Endothelial cell (in vitro differentiated cells): ENCODE data around the gene PPP1R9B. TPM values are rescaled to one million over a fixed set of nuclear protein-coding genes. Genes with fewer than 3 reads are reported as not detected.
A peak's percentile ranks its signal among the peaks of the same experiment; 100 is the strongest.

Experiments used
- DNase-seq: peaks from one replicate; pipeline ENCODE4 v3.0.0; 2021; ENCODE audit warnings: low spot score
- H3K27ac Mint-ChIP-seq: one replicate; pipeline ENCODE4 v1.8.0; 2021; ENCODE audit warnings: mixed read lengths, inconsistent platforms; ENCODE audit not compliant: unreplicated experiment
- H3K27me3 Mint-ChIP-seq: one replicate; pipeline ENCODE4 v1.8.0; 2021; ENCODE audit warnings: mild to moderate bottlenecking, moderate library complexity, mixed read lengths, inconsistent platforms; ENCODE audit not compliant: unreplicated experiment
- H3K36me3 Mint-ChIP-seq: one replicate; pipeline ENCODE4 v1.8.0; 2021; ENCODE audit warnings: mild to moderate bottlenecking, low read depth, mixed read lengths, inconsistent platforms; ENCODE audit not compliant: unreplicated experiment
- H3K4me1 Mint-ChIP-seq: one replicate; pipeline ENCODE4 v1.8.0; 2021; ENCODE audit warnings: mild to moderate bottlenecking, mixed read lengths, inconsistent platforms; ENCODE audit not compliant: unreplicated experiment
- H3K4me3 Mint-ChIP-seq: one replicate; pipeline ENCODE4 v1.8.0; 2021; ENCODE audit warnings: mild to moderate bottlenecking, mixed read lengths, inconsistent platforms; ENCODE audit not compliant: unreplicated experiment
- H3K9me3 Mint-ChIP-seq: one replicate; pipeline ENCODE4 v1.8.0; 2021; ENCODE audit warnings: mixed read lengths, inconsistent platforms; ENCODE audit not compliant: unreplicated experiment
- total RNA-seq: library from RNA; stranded (reverse); fragmentation: NEBNext Ultra II Directional; extraction: Animal tissue kit (Norgen Biotek cat#: 25700); gene quantifications from one replicate; pipeline ENCODE4 v1.2.1, GENCODE V29; 2021; ENCODE audit not compliant: unreplicated experiment
- TF ChIP-seq, protein P1 (sequence below): fragments of 200-600 bp; sonication (generic); IDR thresholded peaks from one replicate; pipeline ENCODE4 v1.5.0; 2021; ENCODE audit warnings: antibody characterized with exemption; ENCODE audit not compliant: unreplicated experiment

PPP1R9B gene
- total RNA-seq, 1 donor from 2014 or later: 101 TPM

DNA sequence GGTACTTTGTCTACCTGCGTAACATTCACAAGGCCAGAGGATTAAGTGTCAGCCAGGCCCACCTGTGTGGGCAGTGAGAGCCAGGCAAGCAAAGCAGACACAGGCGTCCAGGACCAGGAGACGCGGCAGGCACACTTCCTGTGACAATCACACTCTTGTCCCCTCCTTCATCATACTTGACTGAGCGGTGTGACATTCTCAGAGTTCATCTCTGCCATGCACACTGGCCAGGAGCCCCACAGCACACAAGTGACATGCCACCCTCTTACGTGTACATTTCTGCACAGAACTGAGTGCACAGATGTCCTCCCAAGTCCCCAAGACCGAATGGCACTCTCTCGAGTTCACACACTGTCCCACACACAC, 8.7 kb downstream of the PPP1R9B start:
- peaks cover 29% of the 10 kb centered on the region for H3K27me3 Mint-ChIP-seq
- H3K36me3 Mint-ChIP-seq: peaks cover 72% of the 10 kb centered on the region
- no peaks in the 10 kb centered on the region for H3K9me3 Mint-ChIP-seq
- peaks cover 71% of the 10 kb centered on the region for H3K4me1 Mint-ChIP-seq
- TF ChIP-seq, protein P1, sequence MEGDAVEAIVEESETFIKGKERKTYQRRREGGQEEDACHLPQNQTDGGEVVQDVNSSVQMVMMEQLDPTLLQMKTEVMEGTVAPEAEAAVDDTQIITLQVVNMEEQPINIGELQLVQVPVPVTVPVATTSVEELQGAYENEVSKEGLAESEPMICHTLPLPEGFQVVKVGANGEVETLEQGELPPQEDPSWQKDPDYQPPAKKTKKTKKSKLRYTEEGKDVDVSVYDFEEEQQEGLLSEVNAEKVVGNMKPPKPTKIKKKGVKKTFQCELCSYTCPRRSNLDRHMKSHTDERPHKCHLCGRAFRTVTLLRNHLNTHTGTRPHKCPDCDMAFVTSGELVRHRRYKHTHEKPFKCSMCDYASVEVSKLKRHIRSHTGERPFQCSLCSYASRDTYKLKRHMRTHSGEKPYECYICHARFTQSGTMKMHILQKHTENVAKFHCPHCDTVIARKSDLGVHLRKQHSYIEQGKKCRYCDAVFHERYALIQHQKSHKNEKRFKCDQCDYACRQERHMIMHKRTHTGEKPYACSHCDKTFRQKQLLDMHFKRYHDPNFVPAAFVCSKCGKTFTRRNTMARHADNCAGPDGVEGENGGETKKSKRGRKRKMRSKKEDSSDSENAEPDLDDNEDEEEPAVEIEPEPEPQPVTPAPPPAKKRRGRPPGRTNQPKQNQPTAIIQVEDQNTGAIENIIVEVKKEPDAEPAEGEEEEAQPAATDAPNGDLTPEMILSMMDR: no peak
- peak overlapping the region; percentile 65 for H3K4me3 Mint-ChIP-seq
- H3K27ac Mint-ChIP-seq: peak overlapping the region; percentile 45
- no peak for DNase-seq

DNA sequence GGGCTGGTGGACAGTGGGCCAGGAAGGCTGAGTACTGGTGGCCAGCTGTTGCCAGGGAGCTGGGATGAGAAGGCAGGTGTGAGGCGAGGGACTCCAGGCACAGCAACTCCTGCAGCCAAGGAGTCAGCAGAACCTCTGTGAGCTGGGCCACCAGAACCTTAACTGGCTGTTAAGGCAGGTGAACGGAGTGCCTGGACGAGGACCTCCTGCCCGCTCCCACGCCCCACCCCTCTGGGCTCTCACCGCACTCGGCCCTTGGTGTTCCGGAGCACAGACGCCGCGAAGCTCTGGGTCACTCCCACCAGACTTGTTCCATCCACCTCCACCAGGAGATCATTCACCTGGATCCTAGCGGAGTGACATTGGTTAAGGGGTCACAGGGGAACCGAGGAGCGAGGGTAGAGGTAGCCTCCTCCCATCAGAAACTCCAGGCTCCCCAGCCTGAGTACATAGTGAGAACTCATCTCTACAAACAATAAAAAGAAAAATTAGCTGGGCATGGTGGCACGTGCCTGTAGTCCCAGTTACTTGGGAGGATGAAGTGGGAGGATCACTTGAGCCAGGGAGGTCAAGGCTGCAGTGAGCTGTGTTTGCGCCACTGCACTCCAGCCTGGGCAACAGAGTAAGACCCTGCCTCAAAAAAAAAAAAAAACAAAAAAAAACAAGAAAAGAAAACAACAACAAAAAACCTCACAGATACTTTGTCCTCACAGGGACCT, 9.3 kb downstream of the PPP1R9B start:
- DNase-seq: no peak
- Mint-ChIP-seq H3K4me3 (peak overlapping the region; percentile 81), H3K36me3 (peaks cover 77% of the 10 kb centered on the region), H3K27me3 (peaks cover 27% of the 10 kb centered on the region), H3K9me3 (no peaks in the 10 kb centered on the region), H3K4me1 (peaks cover 66% of the 10 kb centered on the region), H3K27ac (peak overlapping the region; percentile 82)
- TF ChIP-seq, protein P1: no peak

DNA sequence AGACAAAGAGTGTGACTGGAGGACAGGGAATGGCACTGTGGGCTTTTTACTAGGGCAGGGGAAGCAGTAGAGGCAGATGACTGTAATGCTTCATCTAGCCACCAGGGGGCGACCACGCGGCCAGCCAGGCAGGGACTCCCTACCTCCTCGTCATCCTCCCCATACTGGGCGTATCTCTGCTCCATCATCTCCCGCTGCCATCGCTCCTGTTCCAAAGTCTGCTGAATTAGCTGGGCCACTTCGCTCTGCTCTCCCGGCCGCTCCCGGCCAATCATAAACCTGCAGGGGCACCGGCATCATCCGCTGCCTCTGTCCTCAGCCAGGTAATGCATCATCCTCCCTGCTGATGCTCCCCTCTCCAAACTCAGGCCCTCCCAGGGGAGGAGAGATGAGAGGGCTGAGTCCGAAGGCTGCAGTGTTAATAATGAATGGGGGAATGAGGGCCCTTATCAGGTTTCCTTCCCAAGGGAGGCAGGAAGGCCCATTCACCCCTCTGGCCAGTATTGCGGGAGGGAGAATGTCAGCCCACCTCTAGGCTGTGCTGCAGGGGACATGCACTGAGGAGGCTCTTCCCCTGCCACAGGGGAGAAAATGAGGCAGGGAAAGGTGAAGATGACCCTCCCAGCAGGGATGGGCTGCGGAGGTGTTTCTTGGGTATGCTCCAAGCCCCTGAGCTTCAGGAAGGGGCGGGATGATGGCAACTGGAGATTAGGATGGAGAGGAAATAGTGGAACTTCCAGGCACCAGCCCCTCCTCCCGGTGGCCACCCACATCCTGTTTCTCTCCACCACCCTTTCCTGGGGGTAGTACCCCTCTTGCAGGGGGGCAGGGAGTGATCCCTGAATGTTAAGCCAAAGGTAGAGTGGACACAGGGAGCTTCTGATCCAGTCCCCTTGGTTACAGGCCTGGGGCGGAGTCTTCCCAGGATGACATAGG, 10.3 kb downstream of the PPP1R9B start:
- Mint-ChIP-seq H3K9me3 (no peaks in the 10 kb centered on the region), H3K4me1 (peaks cover 57% of the 10 kb centered on the region), H3K27me3 (peaks cover 30% of the 10 kb centered on the region), H3K4me3 (peak overlapping the region; percentile 81), H3K27ac (peak overlapping the region; percentile 82), H3K36me3 (peaks cover 80% of the 10 kb centered on the region)
- TF ChIP-seq, protein P1: peak; percentile 96
- peak; percentile 87 for DNase-seq

DNA sequence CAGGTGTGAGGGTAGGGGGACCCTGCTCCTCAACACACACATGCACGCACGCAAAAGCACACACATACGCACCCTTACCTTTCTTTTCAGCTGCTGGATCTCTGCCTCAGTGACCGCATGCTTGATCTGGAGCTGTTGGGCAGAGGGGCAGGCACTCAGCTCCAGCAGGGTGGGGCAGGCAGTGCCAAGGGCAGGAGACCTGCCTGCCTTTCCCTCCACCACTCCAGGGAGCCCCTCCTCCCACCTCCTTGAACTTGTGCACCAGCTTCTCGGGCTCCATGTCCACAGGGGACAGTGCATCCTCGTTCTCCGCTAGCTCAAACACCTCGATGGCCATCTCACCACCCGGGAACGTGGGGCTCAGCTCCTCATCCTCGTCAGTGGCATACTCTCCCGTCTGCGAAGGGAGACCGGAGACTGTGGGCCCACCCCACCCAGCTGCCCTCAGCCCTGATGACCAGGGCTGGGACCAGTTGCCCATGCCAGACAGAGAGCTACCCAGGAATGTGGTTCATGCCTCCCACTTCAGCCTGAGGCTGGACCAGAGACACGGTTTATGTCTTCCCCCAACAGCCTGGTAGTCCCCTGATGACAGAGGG, 11.2 kb downstream of the PPP1R9B start:
- Mint-ChIP-seq H3K36me3 (peaks cover 75% of the 10 kb centered on the region), H3K4me3 (peak overlapping the region; percentile 47), H3K9me3 (no peaks in the 10 kb centered on the region), H3K27ac (no peak overlapping the region), H3K27me3 (peaks cover 27% of the 10 kb centered on the region), H3K4me1 (peaks cover 49% of the 10 kb centered on the region)
- no peak for DNase-seq
- TF ChIP-seq, protein P1: no peak
